Thyroid gland (tissue), 4 donors: ENCODE data around the gene OR56A5. TPM values are rescaled to one million over a fixed set of nuclear protein-coding genes. Genes with fewer than 3 reads are reported as not detected.

Experiments
- DNase-seq, 2 donors: peaks; one replicate each; pipeline ENCODE4 v3.0.0-alpha.2; 2019
- H3K27ac ChIP-seq, 3 donors: fragments of 200-600 bp; sonication (generic); 1 replicate in 2 of 3; 2 replicates in 1 of 3; pipeline ENCODE4 v1.5.1; 2016 to 2019; ENCODE audit warnings: mild to moderate bottlenecking in 1 of 3, moderate library complexity in 1 of 3
- H3K27me3 ChIP-seq: fragments of 200-600 bp; sonication (generic); one replicate; pipeline ENCODE4 v1.5.1; 2019
- H3K36me3 ChIP-seq, 2 donors: fragments of 200-600 bp; sonication (generic); one replicate each; pipeline ENCODE4 v1.5.1; 2016 to 2019
- H3K4me1 ChIP-seq, 2 donors: fragments of 200-600 bp; sonication (generic); one replicate each; pipeline ENCODE4 v1.5.1; 2017 to 2019
- H3K4me3 ChIP-seq, 3 donors: fragments of 200-600 bp; sonication (generic); replicated peaks in 1 of 3; 1 replicate in 2 of 3; 2 replicates in 1 of 3; pipeline ENCODE4 v1.5.1; 2016; ENCODE audit warnings: mild to moderate bottlenecking in 1 of 3
- H3K9me3 ChIP-seq: fragments of 200-600 bp; sonication (generic); one replicate; pipeline ENCODE4 v1.5.1; 2017
- CTCF ChIP-seq, 6 experiments: fragments of 200-600 bp in 3 of 6; fragments of 450-650 bp in 3 of 6; sonication (generic) in 3 of 6; IDR thresholded peaks; one replicate each; pipeline ENCODE4 v1.5.1; 2016 to 2019; ENCODE audit warnings: antibody characterized with exemption in 6 of 6, mild to moderate bottlenecking in 2 of 6, inconsistent platforms in 1 of 6, moderate library complexity in 1 of 6
- POLR2A ChIP-seq, 2 donors: fragments of 450-650 bp; IDR thresholded peaks; one replicate each; pipeline ENCODE4 v1.6.1; 2017; ENCODE audit warnings: antibody characterized with exemption in 2 of 2, mild to moderate bottlenecking in 2 of 2, moderate library complexity in 1 of 2
- WGBS, 2 donors: methylation state at CpG; one replicate each; pipeline ENCODE4 v1.1.5; 2017; 5-methylcytosine and 5-hydroxymethylcytosine counted together
- intact Hi-C: fragments of 100-400 bp; cut with DNase I; formaldehyde crosslinking; loops from one replicate; pipeline ENCODE4 v1.15.1; 2023
- small RNA-seq: library from RNA; depleted of rRNA; stranded (forward); fragments of <200 nt; gene quantifications from one replicate; pipeline ENCODE3, GENCODE V24; 2016
- total RNA-seq, 4 donors: library from RNA; depleted of rRNA; stranded (reverse); fragments of >200 nt; gene quantifications; one replicate each; pipeline ENCODE4 v1.2.3, GENCODE V29; 2016

Gene OR56A5
- total RNA-seq, 4 donors from 2014 or later = not detected

GRCh38 chr11:5928271-5928670, 40.0 kb downstream of the OR56A5 start:
- intact Hi-C loops = no loop called here
- no peaks in the 10 kb centered on the region for H3K27me3 ChIP-seq
- TF ChIP-seq CTCF (IDR thresholded peaks at IDR 0.05) (no peak), POLR2A (IDR thresholded peaks at IDR 0.05) (no peak)
- no peaks in the 10 kb centered on the region for H3K36me3 ChIP-seq
- H3K9me3 ChIP-seq = no peaks in the 10 kb centered on the region
- no peaks in the 10 kb centered on the region for H3K4me1 ChIP-seq
- 96% methylated on average over 17 of the region's 17 CpGs for WGBS, 2 donors
- DNase-seq = no peak
- no peak overlapping the region for H3K4me3 ChIP-seq
- H3K27ac ChIP-seq = no peak overlapping the region

GRCh38 chr11:5923794-5924193, 44.5 kb downstream of the OR56A5 start:
- intact Hi-C loops = no loop called here
- H3K9me3 ChIP-seq = no peaks in the 10 kb centered on the region
- H3K4me3 ChIP-seq = no peak overlapping the region
- no peaks in the 10 kb centered on the region for H3K4me1 ChIP-seq
- no peak for TF ChIP-seq CTCF (IDR thresholded peaks at IDR 0.05)
- H3K27me3 ChIP-seq = no peaks in the 10 kb centered on the region
- no peak overlapping the region for H3K27ac ChIP-seq
- DNase-seq = no peak
- H3K36me3 ChIP-seq = no peaks in the 10 kb centered on the region

- Histone ChIP-seq H3K4me3 (no peak overlapping the region), H3K27me3 (no peaks in the 10 kb centered on the region), H3K36me3 (no peaks in the 10 kb centered on the region), H3K4me1 (no peaks in the 10 kb centered on the region), H3K27ac (no peak overlapping the region), H3K9me3 (no peaks in the 10 kb centered on the region)
- intact Hi-C loops = no loop called here
- TF ChIP-seq POLR2A (IDR thresholded peaks at IDR 0.05) = no peak
- no peak for TF ChIP-seq CTCF (IDR thresholded peaks at IDR 0.05)
- DNase-seq = no peak
Measured at GRCh38 chr11:5923427-5923776, 44.9 kb downstream of the OR56A5 start.

GRCh38 chr11:5922749-5923426, 45.4 kb downstream of the OR56A5 start:
- no peaks in the 10 kb centered on the region for H3K36me3 ChIP-seq
- H3K4me3 ChIP-seq = no peak overlapping the region
- intact Hi-C loops = no loop called here
- TF ChIP-seq CTCF (IDR thresholded peaks at IDR 0.05) = no peak
- TF ChIP-seq POLR2A (IDR thresholded peaks at IDR 0.05) = no peak
- H3K4me1 ChIP-seq = no peaks in the 10 kb centered on the region
- no peaks in the 10 kb centered on the region for H3K9me3 ChIP-seq
- DNase-seq = no peak
- H3K27ac ChIP-seq = no peak overlapping the region
- WGBS, 2 donors = 83 to 86% methylated on average over 2 of the region's 2 CpGs
- H3K27me3 ChIP-seq = no peaks in the 10 kb centered on the region

Small RNAs within 50 kb of the gene (small RNA-seq; reads per million reads assigned to genes)
- gene RNA5SP329 = not detected

Other genes starting within 250 kb of the OR56A5 start
- gene OR56B1, start 232.0 kb downstream of the OR56A5 start, total RNA-seq = not detected
- under 1 TPM in 2 of 4 donors, not detected in 2; 0.45 to 0.83 TPM for gene OR52N4, start 214.3 kb downstream of the OR56A5 start, total RNA-seq
- gene OR52N5, start 185.1 kb downstream of the OR56A5 start, total RNA-seq = not detected
- gene OR52N1, start 177.2 kb downstream of the OR56A5 start, total RNA-seq = not detected
- not detected for gene OR52N2, start 159.6 kb downstream of the OR56A5 start, total RNA-seq
- not detected for gene OR52E6, start 126.6 kb downstream of the OR56A5 start, total RNA-seq
- gene OR52E8, start 110.8 kb downstream of the OR56A5 start, total RNA-seq = not detected
- gene OR52E4, start 87.9 kb downstream of the OR56A5 start, total RNA-seq = not detected
- gene OR52E5, start 75.3 kb downstream of the OR56A5 start, total RNA-seq = not detected
- not detected for gene OR56A3, start 26.2 kb downstream of the OR56A5 start, total RNA-seq
- not detected for gene OR52L1, start 18.5 kb upstream of the OR56A5 start, total RNA-seq
- gene OR56A4, start 38.5 kb upstream of the OR56A5 start, total RNA-seq = not detected
- gene OR56A1, start 62.3 kb upstream of the OR56A5 start, total RNA-seq = not detected
- gene OR56B4, start 139.2 kb upstream of the OR56A5 start, total RNA-seq = not detected
- under 1 TPM in 1 of 4 donors, not detected in 3; 0.33 TPM for gene OR52B2, start 201.8 kb upstream of the OR56A5 start, total RNA-seq
- not detected for gene OR52W1, start 230.7 kb upstream of the OR56A5 start, total RNA-seq
- gene C11orf42, start 237.1 kb upstream of the OR56A5 start, total RNA-seq = not detected